Measurements from ENCODE around the gene TAB2. TPM values are rescaled to one million over a fixed set of nuclear protein-coding genes. Genes with fewer than 3 reads are reported as not detected.
"Not testable (repeated sequence)": the region's sequence is repeated elsewhere in the genome, so short reads cannot be mapped to it uniquely, and the experiment has no call there.

The TAB2 gene
- total RNA-seq, 1 experiment from 2014 or later = 25.5 TPM

DNA sequence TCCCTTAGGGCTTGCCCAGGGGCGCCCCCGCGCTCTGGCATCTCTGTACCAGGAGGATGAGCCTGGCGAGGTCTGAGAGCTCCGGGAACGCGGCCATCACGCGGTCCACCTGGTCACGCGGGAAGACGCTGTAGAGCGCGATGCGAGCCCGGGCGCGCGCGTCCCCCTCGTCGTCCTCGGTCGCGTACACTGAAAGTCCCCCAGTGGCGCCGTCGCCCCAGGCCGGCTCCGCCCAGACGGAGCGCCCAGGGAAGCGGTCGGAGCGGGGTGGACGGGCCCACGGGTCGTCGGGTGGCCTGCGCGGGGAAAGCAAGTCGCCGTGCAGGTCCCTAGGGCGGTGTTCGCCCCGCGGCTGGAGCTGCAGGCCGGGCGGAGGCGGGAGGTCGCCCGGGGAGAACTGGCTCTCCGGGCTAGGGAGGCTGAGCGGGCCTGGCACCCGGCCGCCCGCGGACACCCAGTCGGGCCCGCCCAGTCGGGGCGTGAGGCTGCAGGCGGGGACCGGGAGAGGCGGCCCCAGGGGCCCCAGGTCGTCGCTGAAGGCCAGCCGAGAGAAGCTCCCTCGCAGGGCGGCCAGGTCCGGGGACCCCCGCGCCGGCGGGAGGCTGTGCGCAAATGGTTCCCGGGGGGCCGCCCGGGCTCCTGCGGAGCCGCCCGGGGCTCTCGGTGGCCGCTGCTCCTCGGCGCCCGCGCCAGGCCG, 133.3 kb downstream of the TAB2 start:
- no peaks in the 10 kb centered on the region for H3K36me3 ChIP-seq (replicated peaks; ENCODE audit: control insufficient read depth, insufficient read depth, low read length)
- H3K27me3 ChIP-seq (ENCODE audit: control insufficient read depth, insufficient read depth, low read length) = peaks cover 23% of the 10 kb centered on the region; the same call in 1 of the 2 replicates
- peak overlapping the region; percentile 39; the same call in 1 of the 2 replicates for H3K4me3 ChIP-seq (ENCODE audit: insufficient read depth, low read depth, low read length)
- DNase-seq = peak; percentile 78

DNA sequence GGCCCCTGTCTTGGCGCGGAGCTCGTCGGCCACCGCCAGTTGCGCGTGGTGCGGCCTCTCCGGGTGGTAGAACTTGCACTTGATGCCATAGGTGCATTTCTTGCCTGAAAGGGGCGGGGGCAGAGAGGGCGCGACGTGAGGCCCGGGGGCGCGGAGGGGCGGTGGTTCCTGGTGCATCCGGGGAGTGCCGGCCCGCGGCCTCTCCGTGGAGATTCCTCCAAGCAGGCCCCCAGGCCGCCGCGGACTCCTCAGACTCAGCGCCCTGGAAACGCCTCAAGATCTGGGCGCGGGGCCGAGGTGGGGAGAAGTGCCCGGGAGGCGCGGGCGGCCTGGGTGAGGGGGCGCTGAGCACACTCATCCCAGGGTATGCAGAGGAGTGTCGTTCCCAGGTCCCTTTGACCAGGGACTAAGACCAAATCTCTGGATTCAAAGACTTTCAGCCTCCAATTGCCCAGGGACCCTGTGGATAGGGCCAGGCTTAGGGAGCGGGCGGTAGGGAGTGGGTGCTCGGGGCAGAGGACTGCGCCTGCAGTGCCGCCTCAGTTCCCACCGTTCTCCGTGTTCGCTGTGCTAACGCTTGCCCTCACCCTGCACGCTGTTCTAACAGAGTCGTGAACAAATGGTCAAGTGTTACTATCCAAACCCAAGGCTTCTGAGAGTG, 134.0 kb downstream of the TAB2 start:
- peak; percentile 82 for DNase-seq
- H3K36me3 ChIP-seq (replicated peaks; ENCODE audit: control insufficient read depth, insufficient read depth, low read length) = no peaks in the 10 kb centered on the region
- peaks cover 23% of the 10 kb centered on the region; the same call in 1 of the 2 replicates for H3K27me3 ChIP-seq (ENCODE audit: control insufficient read depth, insufficient read depth, low read length)
- peak overlapping the region; percentile 39; the same call in 1 of the 2 replicates for H3K4me3 ChIP-seq (ENCODE audit: insufficient read depth, low read depth, low read length)

- H3K27me3 ChIP-seq (ENCODE audit: control insufficient read depth, insufficient read depth, low read length) = peaks cover 23% of the 10 kb centered on the region; the same call in 1 of the 2 replicates
- H3K36me3 ChIP-seq (replicated peaks; ENCODE audit: control insufficient read depth, insufficient read depth, low read length) = no peaks in the 10 kb centered on the region
- no peak overlapping the region for H3K4me3 ChIP-seq (ENCODE audit: insufficient read depth, low read depth, low read length)
- DNase-seq = no peak
Observed at GRCh38 chr6:149452037-149452939, 134.8 kb downstream of the TAB2 start.

- Histone ChIP-seq H3K27me3 (ENCODE audit: control insufficient read depth, insufficient read depth, low read length) (peaks cover 23% of the 10 kb centered on the region; the same call in 1 of the 2 replicates), H3K36me3 (replicated peaks; ENCODE audit: control insufficient read depth, insufficient read depth, low read length) (no peaks in the 10 kb centered on the region), H3K4me3 (ENCODE audit: insufficient read depth, low read depth, low read length) (no peak overlapping the region)
- DNase-seq = no peak
Observed at GRCh38 chr6:149453597-149454345, 136.3 kb downstream of the TAB2 start.

- no peak overlapping the region for H3K4me3 ChIP-seq (ENCODE audit: insufficient read depth, low read depth, low read length)
- DNase-seq = no peak
- peaks cover 23% of the 10 kb centered on the region; the same call in 1 of the 2 replicates for H3K27me3 ChIP-seq (ENCODE audit: control insufficient read depth, insufficient read depth, low read length)
- no peaks in the 10 kb centered on the region for H3K36me3 ChIP-seq (replicated peaks; ENCODE audit: control insufficient read depth, insufficient read depth, low read length)
Observed at GRCh38 chr6:149454346-149454848, 136.9 kb downstream of the TAB2 start.

DNA sequence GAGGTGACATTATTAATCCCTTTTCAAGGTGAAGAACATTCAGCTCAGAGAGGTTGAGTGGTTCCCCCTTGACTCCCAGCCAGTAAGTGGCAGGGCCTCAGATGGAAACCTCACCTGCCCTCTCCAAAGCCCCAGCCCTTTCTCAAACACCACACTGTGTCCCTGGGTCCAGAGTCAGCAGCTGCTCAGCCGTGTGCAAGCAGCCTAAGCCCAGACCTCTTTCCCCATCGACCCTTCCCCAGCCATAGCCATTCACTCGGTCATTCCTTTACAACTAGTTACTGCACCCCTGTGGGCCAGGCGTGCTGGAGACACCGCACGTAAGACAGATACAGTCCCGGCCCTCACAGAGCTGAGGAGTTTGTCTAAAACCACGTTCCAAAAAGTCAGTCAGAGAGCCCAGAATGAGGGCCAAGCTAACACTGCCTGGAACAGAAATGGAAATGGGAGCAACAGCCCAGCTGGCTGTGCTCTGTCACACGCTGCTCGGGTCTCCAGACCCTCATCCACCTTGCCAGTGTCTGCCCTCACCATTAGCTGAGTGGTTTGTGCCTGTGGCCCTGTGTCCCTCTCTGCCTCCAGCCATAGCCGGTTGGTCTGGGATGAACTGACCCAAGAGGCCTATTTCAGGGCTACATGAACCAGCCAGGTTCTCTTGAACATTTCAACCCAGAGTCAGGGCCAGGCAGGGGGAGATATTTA, 137.7 kb downstream of the TAB2 start:
- no peak for DNase-seq

GRCh38 chr6:149456311-149457021, 139.0 kb downstream of the TAB2 start:
- no peak overlapping the region for H3K4me3 ChIP-seq (ENCODE audit: insufficient read depth, low read depth, low read length)
- no peaks in the 10 kb centered on the region for H3K36me3 ChIP-seq (replicated peaks; ENCODE audit: control insufficient read depth, insufficient read depth, low read length)
- peaks cover 10% of the 10 kb centered on the region; the same call in 1 of the 2 replicates for H3K27me3 ChIP-seq (ENCODE audit: control insufficient read depth, insufficient read depth, low read length)
- no peak for DNase-seq

More for the DNA sequence above, 137.7 kb downstream of the TAB2 start:
- H3K27me3 ChIP-seq (ENCODE audit: control insufficient read depth, insufficient read depth, low read length) = peaks cover 22% of the 10 kb centered on the region; the same call in 1 of the 2 replicates
- H3K4me3 ChIP-seq (ENCODE audit: insufficient read depth, low read depth, low read length) = no peak overlapping the region
- no peaks in the 10 kb centered on the region for H3K36me3 ChIP-seq (replicated peaks; ENCODE audit: control insufficient read depth, insufficient read depth, low read length)

DNA sequence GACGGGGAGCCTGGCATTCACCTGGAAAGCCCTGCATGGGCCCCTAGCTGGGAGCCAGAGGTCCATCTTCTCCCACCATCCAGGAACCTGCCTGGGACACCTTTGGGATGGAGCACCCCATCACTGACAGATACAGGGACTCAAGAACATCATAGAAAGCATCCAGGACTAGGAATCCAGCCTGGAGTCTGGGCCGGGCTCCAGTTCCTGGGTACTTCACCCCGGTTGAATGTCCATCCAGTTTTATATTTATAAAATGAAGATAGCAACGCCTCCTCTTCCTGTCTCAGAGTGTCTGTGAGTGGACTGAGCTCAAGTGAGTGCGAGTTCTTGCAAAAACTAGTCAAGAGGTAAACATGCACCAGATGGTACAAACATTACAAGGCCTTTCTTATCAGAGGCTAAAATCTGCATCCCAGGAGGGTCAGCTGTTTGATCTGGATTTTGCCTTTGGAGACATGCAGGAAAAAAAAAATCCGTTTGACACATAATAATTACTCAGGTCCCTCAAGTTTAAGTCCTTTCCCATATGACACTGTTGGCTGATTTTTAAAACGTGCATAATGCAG, 139.9 kb downstream of the TAB2 start:
- peaks cover under 1% of the 10 kb centered on the region; the same call in 1 of the 2 replicates for H3K27me3 ChIP-seq (ENCODE audit: control insufficient read depth, insufficient read depth, low read length)
- no peak for DNase-seq
- no peaks in the 10 kb centered on the region for H3K36me3 ChIP-seq (replicated peaks; ENCODE audit: control insufficient read depth, insufficient read depth, low read length)
- no peak overlapping the region for H3K4me3 ChIP-seq (ENCODE audit: insufficient read depth, low read depth, low read length)

GRCh38 chr6:149458196-149458595, 140.7 kb downstream of the TAB2 start:
- no peaks in the 10 kb centered on the region for H3K36me3 ChIP-seq (replicated peaks; ENCODE audit: control insufficient read depth, insufficient read depth, low read length)
- no peak for DNase-seq
- no peaks in the 10 kb centered on the region for H3K27me3 ChIP-seq (ENCODE audit: control insufficient read depth, insufficient read depth, low read length)
- H3K4me3 ChIP-seq (ENCODE audit: insufficient read depth, low read depth, low read length) = no peak overlapping the region

DNA sequence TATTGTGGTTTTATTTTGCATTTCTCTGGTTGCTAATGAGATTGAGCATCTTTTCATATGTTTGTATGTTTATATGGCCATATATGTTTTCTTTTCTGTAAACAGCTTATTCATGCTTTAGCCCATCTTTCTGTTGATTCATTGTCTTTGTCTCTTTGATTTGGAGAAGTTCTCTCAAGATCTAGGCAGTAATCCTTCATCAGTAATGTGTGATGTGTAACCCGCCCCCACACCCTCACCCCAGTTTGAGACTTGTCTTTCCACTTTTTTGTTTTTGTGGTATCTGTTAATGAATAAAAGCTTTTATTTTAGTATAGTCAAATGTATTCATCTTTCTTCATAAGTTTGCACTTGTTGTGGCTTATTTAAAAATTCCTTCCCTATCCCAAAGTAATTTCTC, 141.3 kb downstream of the TAB2 start:
- no peaks in the 10 kb centered on the region for H3K27me3 ChIP-seq (ENCODE audit: control insufficient read depth, insufficient read depth, low read length)

GRCh38 chr6:149459761-149460160, 142.2 kb downstream of the TAB2 start:
- DNase-seq = no peak
- Histone ChIP-seq H3K36me3 (replicated peaks; ENCODE audit: control insufficient read depth, insufficient read depth, low read length) (no peaks in the 10 kb centered on the region), H3K4me3 (ENCODE audit: insufficient read depth, low read depth, low read length) (no peak overlapping the region), H3K27me3 (ENCODE audit: control insufficient read depth, insufficient read depth, low read length) (no peaks in the 10 kb centered on the region)

More for the DNA sequence above, 141.3 kb downstream of the TAB2 start:
- H3K4me3 ChIP-seq (ENCODE audit: insufficient read depth, low read depth, low read length) = no peak overlapping the region
- DNase-seq = no peak
- no peaks in the 10 kb centered on the region for H3K36me3 ChIP-seq (replicated peaks; ENCODE audit: control insufficient read depth, insufficient read depth, low read length)

- not testable (repeated sequence) for H3K27me3 ChIP-seq (ENCODE audit: control insufficient read depth, insufficient read depth, low read length); H3K4me3 ChIP-seq (ENCODE audit: insufficient read depth, low read depth, low read length); DNase-seq; H3K36me3 ChIP-seq (replicated peaks; ENCODE audit: control insufficient read depth, insufficient read depth, low read length)
Observed at GRCh38 chr6:149460249-149460648, 142.7 kb downstream of the TAB2 start.

All from H7 (cell line).